Keratinocyte (primary cell): ENCODE data around the gene PHLPP1. TPM values are rescaled to one million over a fixed set of nuclear protein-coding genes. Genes with fewer than 3 reads are reported as not detected.

Source experiments
- DNase-seq: peaks from one replicate; pipeline ENCODE4 v3.0.0-alpha.2; 2011; ENCODE audit warnings: low read depth, missing footprints, low spot score
- FAIRE-seq: peaks from 2 replicates; lab custom pipeline; 2011; peaks lifted over from hg19 to GRCh38; lab: Jason Lieb, UNC
- H2AFZ ChIP-seq: 2 replicates; pipeline ENCODE4 v1.6.0; 2012; ENCODE audit warnings: low read length, control low read depth, inconsistent platforms; ENCODE audit not compliant: control insufficient read depth
- H3K27ac ChIP-seq: 2 replicates; pipeline ENCODE4 v1.5.1; 2011; ENCODE audit warnings: low read length; ENCODE audit not compliant: control insufficient read depth, insufficient read depth
- H3K27me3 ChIP-seq: 3 replicates; pipeline ENCODE4 v1.6.0; 2011; ENCODE audit warnings: low read length; ENCODE audit not compliant: control insufficient read depth, insufficient read depth; ENCODE audit errors: extremely low read depth
- H3K36me3 ChIP-seq, 2 experiments: 2 replicates in 1 of 2; 3 replicates in 1 of 2; pipeline ENCODE4 v1.5.1; 2011; ENCODE audit warnings: low read length in 2 of 2, mild to moderate bottlenecking in 1 of 2; ENCODE audit not compliant: control insufficient read depth in 2 of 2, insufficient read depth in 2 of 2; ENCODE audit errors: extremely low read depth in 1 of 2
- H3K4me1 ChIP-seq: 3 replicates; pipeline ENCODE4 v1.5.1; 2011; ENCODE audit warnings: low read length; ENCODE audit not compliant: control insufficient read depth, insufficient read depth; ENCODE audit errors: extremely low read depth
- H3K4me2 ChIP-seq: 3 replicates; pipeline ENCODE4 v1.6.0; 2011; ENCODE audit warnings: low read depth, low read length; ENCODE audit not compliant: control insufficient read depth, insufficient read depth; ENCODE audit errors: extremely low read depth
- H3K4me3 ChIP-seq, 3 experiments: fragments of 200-600 bp in 1 of 3; sonication (generic) in 1 of 3; 2 replicates in 2 of 3; 3 replicates in 1 of 3; pipeline ENCODE4 v1.5.1; 2011 to 2016; ENCODE audit warnings: low read length in 3 of 3, mild to moderate bottlenecking in 3 of 3, control low read depth in 2 of 3, inconsistent platforms in 1 of 3, low read depth in 1 of 3, mixed read lengths in 1 of 3, mixed run types in 1 of 3, moderate library complexity in 1 of 3; ENCODE audit not compliant: control insufficient read depth in 2 of 3, insufficient read depth in 2 of 3; ENCODE audit errors: extremely low read depth in 1 of 3
- H3K79me2 ChIP-seq: 2 replicates; pipeline ENCODE4 v1.6.0; 2012; ENCODE audit warnings: low read length; ENCODE audit not compliant: control insufficient read depth, insufficient read depth
- H3K9ac ChIP-seq: 3 replicates; pipeline ENCODE4 v1.6.0; 2011; ENCODE audit warnings: low read length; ENCODE audit not compliant: control insufficient read depth, insufficient read depth; ENCODE audit errors: extremely low read depth
- H3K9me1 ChIP-seq: 3 replicates; pipeline ENCODE4 v1.6.0; 2011; ENCODE audit warnings: low read length; ENCODE audit not compliant: control insufficient read depth, insufficient read depth; ENCODE audit errors: extremely low read depth
- H3K9me3 ChIP-seq: 2 replicates; pipeline ENCODE4 v1.5.1; 2012; ENCODE audit warnings: low read depth, low read length; ENCODE audit not compliant: control insufficient read depth
- H4K20me1 ChIP-seq: 3 replicates; pipeline ENCODE4 v1.6.0; 2011; ENCODE audit warnings: low read length; ENCODE audit not compliant: control insufficient read depth, insufficient read depth; ENCODE audit errors: extremely low read depth
- EZH2 ChIP-seq: IDR thresholded peaks from one replicate; pipeline ENCODE4 v1.6.1; 2012; ENCODE audit warnings: inconsistent platforms, mild to moderate bottlenecking, low read length, moderate library complexity
- dilution Hi-C: fragments of 300-500 bp; cut with MboI; formaldehyde crosslinking; loops from one replicate; pipeline ENCODE4 v1.7.0; 2020; ENCODE audit warnings: low sequenced_read_pairs; ENCODE audit not compliant: extremely low pct_ligation_motif_present
- polyA plus RNA-seq, 5 experiments: library from polyadenylated mRNA; depleted of rRNA in 3 of 5; stranded (reverse) in 3 of 5; stranded (forward) in 1 of 5; unstranded in 1 of 5; fragments of >200 nt; gene quantifications; 1 replicate in 1 of 5; 2 replicates in 3 of 5; 3 replicates in 1 of 5; pipeline versions ENCODE4 v1.2.1 to v1.2.3, GENCODE V29; 2011 to 2012; ENCODE audit warnings: missing spikeins in 2 of 5, low read depth in 1 of 5, low replicate concordance in 1 of 5
- TF ChIP-seq, protein P1 (sequence below), 3 experiments: IDR thresholded peaks in 1 of 3; conservative IDR thresholded peaks in 1 of 3; optimal IDR thresholded peaks in 1 of 3; 2 replicates in 2 of 3; 3 replicates in 1 of 3; pipeline versions ENCODE3 to v1.5.1; 2011; ENCODE audit warnings: low read length in 3 of 3, mild to moderate bottlenecking in 3 of 3, moderate library complexity in 2 of 3, control low read depth in 1 of 3, inconsistent platforms in 1 of 3; ENCODE audit not compliant: insufficient read depth in 2 of 3; ENCODE audit errors: extremely low read depth in 1 of 3

PHLPP1 gene
- polyA plus RNA-seq, 1 donor (not counting 4 experiments of a cell fraction or from before 2014, with no cell fraction given): 8.4 TPM

DNA sequence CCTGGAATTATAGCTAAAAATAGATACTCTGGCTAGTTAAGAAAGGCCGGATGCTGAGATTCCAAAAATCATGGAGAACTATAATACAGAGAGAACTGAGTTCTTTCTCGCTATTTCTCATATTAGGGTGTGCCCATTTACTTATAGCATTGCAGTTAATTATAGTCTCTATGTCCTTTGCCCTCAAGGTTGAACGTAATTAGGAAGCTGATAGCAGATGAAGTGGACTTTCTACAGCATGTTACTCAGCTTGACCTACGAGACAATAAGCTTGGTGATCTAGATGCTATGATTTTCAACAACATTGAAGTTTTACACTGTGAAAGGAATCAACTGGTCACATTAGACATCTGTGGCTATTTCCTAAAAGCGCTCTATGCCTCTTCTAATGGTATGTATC is 187.4 kb downstream of the PHLPP1 start:
- TF ChIP-seq, protein P1, sequence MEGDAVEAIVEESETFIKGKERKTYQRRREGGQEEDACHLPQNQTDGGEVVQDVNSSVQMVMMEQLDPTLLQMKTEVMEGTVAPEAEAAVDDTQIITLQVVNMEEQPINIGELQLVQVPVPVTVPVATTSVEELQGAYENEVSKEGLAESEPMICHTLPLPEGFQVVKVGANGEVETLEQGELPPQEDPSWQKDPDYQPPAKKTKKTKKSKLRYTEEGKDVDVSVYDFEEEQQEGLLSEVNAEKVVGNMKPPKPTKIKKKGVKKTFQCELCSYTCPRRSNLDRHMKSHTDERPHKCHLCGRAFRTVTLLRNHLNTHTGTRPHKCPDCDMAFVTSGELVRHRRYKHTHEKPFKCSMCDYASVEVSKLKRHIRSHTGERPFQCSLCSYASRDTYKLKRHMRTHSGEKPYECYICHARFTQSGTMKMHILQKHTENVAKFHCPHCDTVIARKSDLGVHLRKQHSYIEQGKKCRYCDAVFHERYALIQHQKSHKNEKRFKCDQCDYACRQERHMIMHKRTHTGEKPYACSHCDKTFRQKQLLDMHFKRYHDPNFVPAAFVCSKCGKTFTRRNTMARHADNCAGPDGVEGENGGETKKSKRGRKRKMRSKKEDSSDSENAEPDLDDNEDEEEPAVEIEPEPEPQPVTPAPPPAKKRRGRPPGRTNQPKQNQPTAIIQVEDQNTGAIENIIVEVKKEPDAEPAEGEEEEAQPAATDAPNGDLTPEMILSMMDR (optimal IDR thresholded peaks at IDR 0.05 in 1 of 3, IDR thresholded peaks at IDR 0.05 in 1 of 3, conservative IDR thresholded peaks at IDR 0.05 in 1 of 3; ENCODE audit: extremely low read depth in 1 of 3, insufficient read depth in 2 of 3, low read length in 3 of 3): no peak
- TF ChIP-seq EZH2: no peak
- H3K4me2 ChIP-seq: no peak overlapping the region
- no peak overlapping the region for H3K9ac ChIP-seq
- no peak overlapping the region for H3K27ac ChIP-seq
- H3K36me3 ChIP-seq: peaks cover 0 to 5% of the 10 kb centered on the region in 2 experiments
- no peak for FAIRE-seq
- dilution Hi-C loops: no loop called here
- no peaks in the 10 kb centered on the region for H4K20me1 ChIP-seq
- no peak for DNase-seq
- no peak overlapping the region for H3K4me3 ChIP-seq
- no peaks in the 10 kb centered on the region for H3K27me3 ChIP-seq
- no peaks in the 10 kb centered on the region for H3K79me2 ChIP-seq
- H2AFZ ChIP-seq: no peak overlapping the region
- H3K9me3 ChIP-seq: no peaks in the 10 kb centered on the region
- no peaks in the 10 kb centered on the region for H3K9me1 ChIP-seq
- H3K4me1 ChIP-seq: no peaks in the 10 kb centered on the region

DNA sequence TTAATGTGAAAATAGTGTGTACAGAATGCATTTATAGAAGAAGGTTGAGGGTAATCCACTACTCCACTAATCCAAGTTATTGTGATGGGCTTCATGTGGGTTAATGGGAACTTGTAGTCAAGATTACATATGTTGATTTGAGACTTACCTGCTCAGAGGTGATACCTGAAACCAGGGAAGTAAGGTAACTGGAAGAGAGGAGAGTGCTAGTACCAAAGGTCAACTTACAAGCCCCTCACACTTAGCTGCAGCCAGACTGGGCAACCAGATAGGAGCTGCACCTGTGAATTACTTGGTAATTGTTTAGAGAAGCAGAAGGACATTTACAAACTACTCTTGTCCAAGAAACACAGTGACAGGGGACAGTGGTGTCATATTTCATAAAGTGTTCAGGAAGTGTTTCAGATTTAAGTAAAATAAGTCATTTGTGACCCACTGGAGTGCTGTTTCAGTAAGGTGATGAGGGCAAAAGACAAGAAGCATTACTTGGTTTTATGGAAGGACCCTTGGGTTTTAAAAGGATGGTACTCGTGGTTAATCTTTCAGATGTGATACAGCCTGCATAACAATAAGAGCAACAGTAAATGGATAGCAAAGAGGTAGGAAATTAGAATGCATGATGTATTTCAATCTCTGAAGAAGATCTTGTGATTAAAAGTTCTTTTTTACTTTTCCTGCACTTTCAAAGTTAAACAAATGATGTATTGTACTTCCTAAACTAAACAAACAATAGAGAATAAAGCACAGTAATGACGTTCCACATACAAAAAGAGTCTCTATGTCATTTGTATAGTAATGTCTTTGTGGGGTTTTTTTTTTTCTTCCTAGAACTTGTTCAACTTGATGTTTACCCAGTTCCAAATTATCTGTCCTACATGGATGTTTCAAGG is 189.3 kb downstream of the PHLPP1 start:
- Histone ChIP-seq H3K4me2 (no peak overlapping the region), H4K20me1 (no peaks in the 10 kb centered on the region), H3K9me1 (no peaks in the 10 kb centered on the region), H3K4me1 (no peaks in the 10 kb centered on the region), H3K27me3 (no peaks in the 10 kb centered on the region), H3K36me3 (peaks cover 0 to under 1% of the 10 kb centered on the region in 2 experiments), H3K79me2 (no peaks in the 10 kb centered on the region), H2AFZ (no peak overlapping the region), H3K9me3 (no peaks in the 10 kb centered on the region), H3K9ac (no peak overlapping the region), H3K27ac (no peak overlapping the region), H3K4me3 (no peak overlapping the region)
- DNase-seq (no peak), FAIRE-seq (no peak)
- dilution Hi-C loops: no loop called here
- no peak for TF ChIP-seq EZH2
- TF ChIP-seq, protein P1 (optimal IDR thresholded peaks at IDR 0.05 in 1 of 3, IDR thresholded peaks at IDR 0.05 in 1 of 3, conservative IDR thresholded peaks at IDR 0.05 in 1 of 3; ENCODE audit: extremely low read depth in 1 of 3, insufficient read depth in 2 of 3, low read length in 3 of 3): no peak
